ENCODE data around the gene ANXA2R. TPM values are rescaled to one million over a fixed set of nuclear protein-coding genes. Genes with fewer than 3 reads are reported as not detected.

The ANXA2R gene
- total RNA-seq, 1 experiment from 2014 or later = 3.6 TPM

GRCh38 chr5:43017428-43017815, 22.7 kb downstream of the ANXA2R start:
- H3K9me3 ChIP-seq (ENCODE audit: insufficient read depth, low read depth) = no peaks in the 10 kb centered on the region
- no peak overlapping the region for H3K4me3 ChIP-seq
- no peaks in the 10 kb centered on the region for H3K27me3 ChIP-seq (ENCODE audit: insufficient read depth, low read depth)
- ChIA-PET POLR2A (ENCODE audit: unreplicated experiment) (interaction anchor here (0.5 kb wide), 1 partner anchor 1368 kb away, joined by 7 read pairs; no protein-coding TSS in a partner anchor), CTCF (no interaction called here)
- H3K9me2 ChIP-seq (ENCODE audit: insufficient read depth) = no peaks in the 10 kb centered on the region
- no peaks in the 10 kb centered on the region for H3K79me2 ChIP-seq (ENCODE audit: low read depth)
- TF ChIP-seq CTCF (conservative IDR thresholded peaks at IDR 0.05) = no peak
- TF ChIP-seq EZH2 (IDR thresholded peaks at IDR 0.05; ENCODE audit: low read depth) = no peak
- H3K4me2 ChIP-seq = no peak overlapping the region
- DNase-seq = no peak
- intact Hi-C loops (cut with micrococcal nuclease; ENCODE audit: unreplicated experiment) = no loop called here
- H3K27ac ChIP-seq = no peak overlapping the region
- H4K20me1 ChIP-seq (ENCODE audit: insufficient read depth) = no peaks in the 10 kb centered on the region
- no peaks in the 10 kb centered on the region for H3K36me3 ChIP-seq (ENCODE audit: low read depth)
- no peak overlapping the region for H2AFZ ChIP-seq
- no peaks in the 10 kb centered on the region for H3F3A ChIP-seq (ENCODE audit: insufficient read depth, low read depth)
- no peaks in the 10 kb centered on the region for H3K4me1 ChIP-seq (replicated peaks; ENCODE audit: insufficient read depth)
- no TSS peak for BruUV-seq (replicated peaks)

- H3F3A ChIP-seq (ENCODE audit: insufficient read depth, low read depth) = no peaks in the 10 kb centered on the region
- H3K79me2 ChIP-seq (ENCODE audit: low read depth) = no peaks in the 10 kb centered on the region
- H3K4me2 ChIP-seq = no peak overlapping the region
- H3K4me3 ChIP-seq = no peak overlapping the region
- ChIA-PET CTCF (no interaction called here), POLR2A (ENCODE audit: unreplicated experiment) (interaction anchor here (0.6 kb wide), 1 partner anchor 286 kb away, joined by 4 read pairs; no protein-coding TSS in a partner anchor)
- H3K27me3 ChIP-seq (ENCODE audit: insufficient read depth, low read depth) = no peaks in the 10 kb centered on the region
- no peak overlapping the region for H3K27ac ChIP-seq
- BruUV-seq (replicated peaks) = no TSS peak
- TF ChIP-seq EZH2 (IDR thresholded peaks at IDR 0.05; ENCODE audit: low read depth) (no peak), CTCF (conservative IDR thresholded peaks at IDR 0.05) (no peak)
- DNase-seq = no peak
- no peak overlapping the region for H2AFZ ChIP-seq
- intact Hi-C loops (cut with micrococcal nuclease; ENCODE audit: unreplicated experiment) = no loop called here
- no peaks in the 10 kb centered on the region for H3K4me1 ChIP-seq (replicated peaks; ENCODE audit: insufficient read depth)
- no peaks in the 10 kb centered on the region for H3K9me3 ChIP-seq (ENCODE audit: insufficient read depth, low read depth)
- no peaks in the 10 kb centered on the region for H3K9me2 ChIP-seq (ENCODE audit: insufficient read depth)
- H4K20me1 ChIP-seq (ENCODE audit: insufficient read depth) = no peaks in the 10 kb centered on the region
- H3K36me3 ChIP-seq (ENCODE audit: low read depth) = no peaks in the 10 kb centered on the region
These were observed 23.8 kb downstream of the ANXA2R start for GRCh38 chr5:43016217-43016779.

- H4K20me1 ChIP-seq (ENCODE audit: insufficient read depth) = no peaks in the 10 kb centered on the region
- H3K4me1 ChIP-seq (replicated peaks; ENCODE audit: insufficient read depth) = peaks cover 8% of the 10 kb centered on the region
- H3K27me3 ChIP-seq (ENCODE audit: insufficient read depth, low read depth) = no peaks in the 10 kb centered on the region
- H3K79me2 ChIP-seq (ENCODE audit: low read depth) = no peaks in the 10 kb centered on the region
- H3K9me2 ChIP-seq (ENCODE audit: insufficient read depth) = no peaks in the 10 kb centered on the region
- H3K4me2 ChIP-seq = no peak overlapping the region
- intact Hi-C loops (cut with micrococcal nuclease; ENCODE audit: unreplicated experiment) = no loop called here
- H3K36me3 ChIP-seq (ENCODE audit: low read depth) = no peaks in the 10 kb centered on the region
- no peak overlapping the region for H3K4me3 ChIP-seq
- ChIA-PET POLR2A (ENCODE audit: unreplicated experiment) (no interaction called here), CTCF (interaction anchor here (0.5 kb wide), 1 partner anchor 382 kb away, joined by 3 read pairs; no protein-coding TSS in a partner anchor)
- peaks cover 8% of the 10 kb centered on the region for H3F3A ChIP-seq (ENCODE audit: insufficient read depth, low read depth)
- no peak for DNase-seq
- no peaks in the 10 kb centered on the region for H3K9me3 ChIP-seq (ENCODE audit: insufficient read depth, low read depth)
- no peak for TF ChIP-seq EZH2 (IDR thresholded peaks at IDR 0.05; ENCODE audit: low read depth)
- TF ChIP-seq CTCF (conservative IDR thresholded peaks at IDR 0.05) = no peak
- no peak overlapping the region for H3K27ac ChIP-seq
- H2AFZ ChIP-seq = no peak overlapping the region
- BruUV-seq (replicated peaks) = no TSS peak
These were observed 25.6 kb downstream of the ANXA2R start for GRCh38 chr5:43014522-43014921.

Data from PC-9 (cell line).